AG04449 (cell line): ENCODE data around the gene MTHFD1L.

Experiments used
- CTCF ChIA-PET: fragments of 350-600 bp; formaldehyde crosslinking; extraction: SDS; loops from one replicate; lab custom pipeline; 2021; ENCODE audit warnings: antibody characterized with exemption; lab: Yijun Ruan, JAX
- POLR2A ChIA-PET: fragments of 400-600, 350-600 bp; formaldehyde crosslinking; extraction: SDS; loops from one replicate; lab custom pipeline; 2020; ENCODE audit warnings: antibody characterized with exemption, inconsistent platforms; lab: Yijun Ruan, JAX
- DNase-seq: peaks from one replicate; pipeline ENCODE4 v3.0.0-alpha.2; 2010; ENCODE audit warnings: low read depth, low spot score
- H3K4me3 ChIP-seq: 2 replicates; pipeline ENCODE4 v1.5.1; 2011; ENCODE audit warnings: low read depth, mild to moderate bottlenecking, control low read depth, low read length
- TF ChIP-seq, protein P1 (sequence below): IDR thresholded peaks from one replicate; pipeline ENCODE4 v1.5.1; 2011; ENCODE audit warnings: mild to moderate bottlenecking, moderate library complexity, low read length, control low read depth, inconsistent platforms; ENCODE audit not compliant: insufficient read depth; ENCODE audit errors: missing control alignments

Gene MTHFD1L

GRCh38 chr6:150949526-150949925, 84.0 kb downstream of the MTHFD1L start:
- H3K4me3 ChIP-seq, result no peak overlapping the region
- ChIA-PET CTCF (interaction anchor here (0.9 to 1.1 kb wide), 2 partner anchors 383 to 385 kb away, joined by 3 to 6 read pairs; no protein-coding TSS in a partner anchor), POLR2A (no interaction called here)
- TF ChIP-seq, protein P1, sequence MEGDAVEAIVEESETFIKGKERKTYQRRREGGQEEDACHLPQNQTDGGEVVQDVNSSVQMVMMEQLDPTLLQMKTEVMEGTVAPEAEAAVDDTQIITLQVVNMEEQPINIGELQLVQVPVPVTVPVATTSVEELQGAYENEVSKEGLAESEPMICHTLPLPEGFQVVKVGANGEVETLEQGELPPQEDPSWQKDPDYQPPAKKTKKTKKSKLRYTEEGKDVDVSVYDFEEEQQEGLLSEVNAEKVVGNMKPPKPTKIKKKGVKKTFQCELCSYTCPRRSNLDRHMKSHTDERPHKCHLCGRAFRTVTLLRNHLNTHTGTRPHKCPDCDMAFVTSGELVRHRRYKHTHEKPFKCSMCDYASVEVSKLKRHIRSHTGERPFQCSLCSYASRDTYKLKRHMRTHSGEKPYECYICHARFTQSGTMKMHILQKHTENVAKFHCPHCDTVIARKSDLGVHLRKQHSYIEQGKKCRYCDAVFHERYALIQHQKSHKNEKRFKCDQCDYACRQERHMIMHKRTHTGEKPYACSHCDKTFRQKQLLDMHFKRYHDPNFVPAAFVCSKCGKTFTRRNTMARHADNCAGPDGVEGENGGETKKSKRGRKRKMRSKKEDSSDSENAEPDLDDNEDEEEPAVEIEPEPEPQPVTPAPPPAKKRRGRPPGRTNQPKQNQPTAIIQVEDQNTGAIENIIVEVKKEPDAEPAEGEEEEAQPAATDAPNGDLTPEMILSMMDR, result no peak
- no peak for DNase-seq

DNA sequence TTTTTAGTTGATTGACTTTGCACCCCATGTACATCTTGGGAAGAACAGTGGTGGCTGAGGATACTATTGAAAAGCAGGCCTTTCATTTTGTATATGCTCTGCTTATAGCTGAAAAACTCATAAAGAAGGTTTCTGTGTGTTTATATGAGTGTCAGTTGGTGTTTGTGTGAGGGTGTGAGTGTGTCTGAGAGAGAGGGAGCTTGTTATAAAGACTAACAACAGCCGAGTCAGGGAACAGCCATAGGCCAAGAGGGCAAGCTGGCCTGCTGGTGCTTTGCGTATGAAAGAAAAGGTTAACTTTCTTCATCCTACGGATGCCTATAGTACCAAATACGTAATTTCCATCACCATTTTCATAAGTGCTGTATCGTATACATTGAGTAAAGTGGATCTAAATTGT, 88.3 kb downstream of the MTHFD1L start:
- TF ChIP-seq, protein P1, result no peak
- no peak for DNase-seq
- no peak overlapping the region for H3K4me3 ChIP-seq
- ChIA-PET POLR2A (no interaction called here), CTCF (interaction anchor here (1.0 to 1.9 kb wide), 3 partner anchors 9 to 60 kb away, joined by 3 to 7 read pairs (median 4); no protein-coding TSS in a partner anchor)

- POLR2A ChIA-PET, result no interaction called here
- DNase-seq, result no peak
- CTCF ChIA-PET, result interaction anchor here (0.7 to 1.6 kb wide), 2 partner anchors 67 to 365 kb away, joined by 3 to 12 read pairs; no protein-coding TSS in a partner anchor
- TF ChIP-seq, protein P1, result no peak
- no peak overlapping the region for H3K4me3 ChIP-seq
Measured at GRCh38 chr6:150959166-150959565, 93.7 kb downstream of the MTHFD1L start.

DNA sequence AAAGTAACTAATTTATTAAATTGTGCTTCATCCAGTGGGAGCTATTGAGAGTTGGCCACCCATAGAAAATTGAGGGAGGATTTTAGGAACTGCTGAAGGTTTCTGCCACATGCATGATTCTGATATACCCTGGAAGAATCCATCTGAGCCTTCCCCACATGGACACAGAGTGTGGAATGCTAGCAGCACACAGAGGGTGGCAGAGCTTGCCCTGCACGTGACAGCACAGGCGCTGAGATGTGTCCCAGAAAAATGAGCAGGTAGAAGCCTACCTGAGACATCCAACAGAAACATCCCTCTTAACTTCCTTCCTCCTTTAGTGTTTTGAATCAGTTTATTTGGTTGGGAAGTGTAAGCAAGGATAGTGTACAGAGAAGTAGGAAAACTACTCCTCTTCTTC, 96.9 kb downstream of the MTHFD1L start:
- CTCF ChIA-PET, result interaction anchor here (0.9 kb wide), 1 partner anchor 362 kb away, joined by 3 read pairs; no protein-coding TSS in a partner anchor
- DNase-seq, result no peak
- TF ChIP-seq, protein P1, result no peak
- no peak overlapping the region for H3K4me3 ChIP-seq
- POLR2A ChIA-PET, result no interaction called here

DNA sequence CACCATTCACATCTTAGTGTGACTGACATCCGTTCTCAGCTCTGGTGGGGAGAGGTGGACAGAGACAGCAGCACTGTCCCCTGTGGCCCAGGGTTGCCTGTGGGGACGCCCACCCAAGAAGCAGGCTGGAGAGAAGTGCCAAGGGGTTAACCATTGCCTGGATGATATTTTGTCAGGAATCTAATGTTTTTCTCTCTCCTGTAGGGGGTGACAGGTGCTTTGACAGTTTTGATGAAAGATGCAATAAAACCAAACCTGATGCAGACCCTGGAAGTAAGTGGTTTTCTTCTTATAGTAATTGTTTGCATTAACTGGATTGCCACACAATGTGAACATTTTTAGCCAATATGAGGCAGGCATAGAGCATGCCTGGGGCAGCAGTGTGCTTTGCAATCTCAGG, 99.3 kb downstream of the MTHFD1L start:
- no peak for DNase-seq
- POLR2A ChIA-PET, result no interaction called here
- TF ChIP-seq, protein P1, result no peak
- CTCF ChIA-PET, result no interaction called here
- no peak overlapping the region for H3K4me3 ChIP-seq

DNA sequence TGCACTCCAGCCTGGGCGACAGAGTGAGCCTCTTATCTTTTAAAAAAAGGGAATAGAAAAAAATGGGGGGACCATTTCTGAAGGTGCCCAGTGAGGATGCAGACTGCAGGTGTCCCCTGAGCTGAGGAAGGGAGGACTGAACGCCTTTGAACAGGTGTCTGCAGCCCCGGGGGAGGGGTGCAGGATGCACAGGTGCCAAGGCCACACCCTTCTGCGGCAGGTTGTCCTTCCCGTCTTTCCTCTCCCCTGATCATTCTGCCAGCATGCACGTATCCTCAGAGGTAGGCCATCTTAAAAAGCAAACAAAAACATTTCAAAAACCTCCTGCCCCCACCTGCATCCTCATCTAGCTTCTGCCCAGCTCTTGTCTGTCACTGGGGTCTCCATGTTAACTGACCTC, 101.3 kb downstream of the MTHFD1L start:
- POLR2A ChIA-PET, result no interaction called here

More for the DNA sequence above, 101.3 kb downstream of the MTHFD1L start:
- CTCF ChIA-PET, result interaction anchor here (0.9 kb wide), 1 partner anchor 357 kb away, joined by 3 read pairs; no protein-coding TSS in a partner anchor
- H3K4me3 ChIP-seq, result no peak overlapping the region
- no peak for DNase-seq
- TF ChIP-seq, protein P1, result no peak
